HG03025 (cell line): Measurements from ENCODE around the gene PLAC1.
A peak's percentile ranks its signal among the peaks of the same experiment; 100 is the strongest.

Experiments
- ATAC-seq: cut with Tn5 transposase; IDR thresholded peaks from one replicate; pipeline ENCODE4 v1.9.1; 2021; ENCODE audit warnings: mild to moderate bottlenecking, moderate library complexity; ENCODE audit not compliant: unreplicated experiment, low FRiP score

The PLAC1 gene

GRCh38 chrX:134658002-134658759 lies at the start of gene PLAC1:
Gene PLAC1, minus strand, starts transcription at chrX:134658471. Its CDS starts 91,789 bp downstream, at chrX:134566682.
- ATAC-seq = no peak

GRCh38 chrX:134706138-134706537 lies 47.9 kb upstream of the PLAC1 start:
- ATAC-seq = no peak

- ATAC-seq = no peak
Measured at GRCh38 chrX:134695999-134696398, 37.7 kb upstream of the PLAC1 start.

GRCh38 chrX:134694333-134695322 lies 36.4 kb upstream of the PLAC1 start:
- no peak for ATAC-seq

GRCh38 chrX:134693644-134694043 lies 35.4 kb upstream of the PLAC1 start:
- no peak for ATAC-seq

- no peak for ATAC-seq
Measured at GRCh38 chrX:134692990-134693389, 34.7 kb upstream of the PLAC1 start.

- no peak for ATAC-seq
Measured at GRCh38 chrX:134692233-134692632, 34.0 kb upstream of the PLAC1 start.

- no peak for ATAC-seq
Measured at GRCh38 chrX:134691453-134691852, 33.2 kb upstream of the PLAC1 start.

- ATAC-seq = no peak
Measured at GRCh38 chrX:134688839-134689238, 30.6 kb upstream of the PLAC1 start.

- no peak for ATAC-seq
Measured at GRCh38 chrX:134688031-134688823, 30.0 kb upstream of the PLAC1 start.

GRCh38 chrX:134685668-134686067 lies 27.4 kb upstream of the PLAC1 start:
- ATAC-seq = no peak

- no peak for ATAC-seq
Measured at GRCh38 chrX:134684956-134685355, 26.7 kb upstream of the PLAC1 start.

- no peak for ATAC-seq
Measured at GRCh38 chrX:134683351-134684005, 25.2 kb upstream of the PLAC1 start.

- ATAC-seq = no peak
Measured at GRCh38 chrX:134682081-134682480, 23.8 kb upstream of the PLAC1 start.

- ATAC-seq = peak; percentile 59
Measured at GRCh38 chrX:134679644-134680043, 21.4 kb upstream of the PLAC1 start.

- peak; percentile 4 for ATAC-seq
Measured at GRCh38 chrX:134679221-134679620, 20.9 kb upstream of the PLAC1 start.

GRCh38 chrX:134677332-134677731 lies 19.1 kb upstream of the PLAC1 start:
- no peak for ATAC-seq

GRCh38 chrX:134676436-134676835 lies 18.2 kb upstream of the PLAC1 start:
- ATAC-seq = no peak

- ATAC-seq = no peak
Measured at GRCh38 chrX:134673123-134673522, 14.9 kb upstream of the PLAC1 start.

GRCh38 chrX:134672101-134672500 lies 13.8 kb upstream of the PLAC1 start:
- ATAC-seq = no peak
